ENCODE measurements around the gene DOP1B.
A peak's percentile ranks its signal among the peaks of the same experiment; 100 is the strongest.

Gene DOP1B

GRCh38 chr21:36203603-36203889, 46.9 kb downstream of the DOP1B start:
- DNase-seq (ENCODE audit: low read depth in 2 of 2): peak; percentile 14 to 16

GRCh38 chr21:36204980-36205379, 48.4 kb downstream of the DOP1B start:
- DNase-seq (ENCODE audit: low read depth in 2 of 2): no peak

GRCh38 chr21:36205962-36206361, 49.3 kb downstream of the DOP1B start:
- DNase-seq (ENCODE audit: low read depth in 2 of 2): no peak

All from stimulated activated CD8-positive, alpha-beta memory T cell treated with anti-CD3 and anti-CD28 coated beads, Interleukin-7, amount 100 ng/mL, for 4 hours (primary cell).